GM19468 (cell line): Measurements from ENCODE around the gene ENTPD6.

Experiments
- ATAC-seq: cut with Tn5 transposase; IDR thresholded peaks from one replicate; pipeline ENCODE4 v1.9.1; 2021; ENCODE audit warnings: mild to moderate bottlenecking, moderate library complexity, moderate number of reproducible peaks; ENCODE audit not compliant: unreplicated experiment; ENCODE audit errors: extremely low read depth

Gene ENTPD6

DNA sequence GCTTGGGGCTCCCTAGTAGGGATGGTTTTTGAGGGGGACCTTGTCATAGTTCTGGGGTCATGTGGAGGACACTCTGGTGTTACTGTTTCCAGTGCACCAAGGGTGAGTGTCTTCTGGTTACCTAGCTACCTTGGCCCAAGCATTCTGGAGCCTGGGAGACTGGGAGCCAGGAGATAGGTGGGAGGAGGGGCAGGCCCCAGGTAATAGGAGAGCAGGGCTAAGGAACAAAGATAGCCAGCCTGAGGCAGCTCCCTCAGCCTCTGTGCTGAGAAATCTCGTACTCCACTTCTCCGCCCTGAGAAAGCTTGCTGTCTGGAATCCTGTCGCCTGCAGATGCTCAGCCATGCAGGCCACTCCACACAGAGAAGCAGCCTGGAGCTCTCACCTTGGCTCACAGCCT lies 8.3 kb upstream of the ENTPD6 start:
- no peak for ATAC-seq

DNA sequence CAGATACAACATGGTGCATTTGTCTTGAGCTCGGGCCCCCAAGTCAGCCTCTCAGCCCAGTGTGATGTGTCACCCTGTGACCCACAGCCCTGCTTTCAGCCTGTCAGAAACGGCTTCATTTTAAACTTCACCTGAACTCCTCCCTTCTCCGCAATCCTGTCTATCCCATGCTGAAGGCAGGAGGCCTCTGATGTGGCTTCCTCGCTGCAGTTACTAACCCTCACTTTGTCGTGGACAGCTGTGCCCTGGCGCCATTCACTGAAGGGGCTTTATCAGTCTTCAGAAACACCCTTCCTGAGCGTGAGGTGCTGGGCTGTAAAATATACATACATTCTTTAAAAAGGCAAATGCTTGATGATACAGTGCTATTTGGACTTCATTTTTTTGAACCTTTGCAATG lies 7.9 kb upstream of the ENTPD6 start:
- no peak for ATAC-seq

DNA sequence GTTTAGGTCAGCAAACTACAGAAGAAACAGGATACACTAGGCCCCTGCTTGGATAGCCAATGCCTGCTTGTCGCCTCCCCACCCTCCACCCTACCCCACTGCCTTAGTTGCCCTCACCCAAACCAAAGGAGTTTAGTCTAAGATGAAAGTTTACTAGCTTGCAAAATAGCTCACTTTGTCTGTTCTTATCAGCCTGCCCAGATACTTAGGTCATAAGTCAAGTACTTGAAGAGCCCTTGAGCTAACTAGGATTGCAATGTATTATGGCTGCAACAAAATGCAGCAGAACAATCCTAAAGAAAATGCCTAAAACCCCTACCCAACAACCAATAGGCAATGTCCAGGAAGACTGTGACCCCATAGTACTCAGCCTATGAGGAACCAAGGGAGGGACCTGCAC lies 7.3 kb upstream of the ENTPD6 start:
- no peak for ATAC-seq

DNA sequence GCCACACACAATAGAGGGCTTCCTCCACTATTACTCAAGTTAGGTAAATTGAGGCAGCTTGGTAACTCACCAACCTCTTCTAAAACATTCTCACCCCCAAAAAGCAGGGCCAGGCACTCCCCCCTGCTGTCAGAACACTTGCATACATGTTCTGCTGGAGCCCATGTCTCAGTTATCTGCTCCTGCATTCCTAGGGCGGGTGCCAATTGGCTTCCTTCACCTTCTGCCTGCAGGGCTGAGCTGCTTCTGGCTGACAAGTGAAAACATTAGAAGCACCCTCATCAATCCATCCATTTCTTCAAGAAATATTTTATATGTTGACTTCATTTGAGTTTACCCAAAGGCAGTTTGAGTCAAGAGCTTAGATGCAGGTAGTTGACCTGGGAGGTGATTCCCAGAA lies 4.5 kb upstream of the ENTPD6 start:
- no peak for ATAC-seq

DNA sequence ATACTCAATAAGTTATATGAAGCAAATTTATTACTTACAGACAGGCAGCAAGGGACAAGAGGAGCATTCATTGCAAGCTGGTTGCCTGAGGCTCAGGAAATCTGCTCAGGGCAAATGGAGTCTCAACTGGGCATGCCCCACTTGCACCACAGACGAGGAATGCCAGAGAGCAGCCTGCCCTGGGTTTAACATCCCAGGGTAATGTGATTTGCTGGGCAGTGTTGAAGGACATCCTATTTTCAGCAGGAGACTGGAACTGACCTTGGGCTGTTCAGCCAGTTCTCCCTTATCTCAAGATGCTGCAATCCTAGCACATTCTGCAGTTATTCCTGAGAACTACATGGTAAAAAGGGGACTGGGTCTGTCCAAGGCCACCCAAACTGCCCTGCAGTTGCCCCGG lies 3.8 kb upstream of the ENTPD6 start:
- ATAC-seq = no peak

DNA sequence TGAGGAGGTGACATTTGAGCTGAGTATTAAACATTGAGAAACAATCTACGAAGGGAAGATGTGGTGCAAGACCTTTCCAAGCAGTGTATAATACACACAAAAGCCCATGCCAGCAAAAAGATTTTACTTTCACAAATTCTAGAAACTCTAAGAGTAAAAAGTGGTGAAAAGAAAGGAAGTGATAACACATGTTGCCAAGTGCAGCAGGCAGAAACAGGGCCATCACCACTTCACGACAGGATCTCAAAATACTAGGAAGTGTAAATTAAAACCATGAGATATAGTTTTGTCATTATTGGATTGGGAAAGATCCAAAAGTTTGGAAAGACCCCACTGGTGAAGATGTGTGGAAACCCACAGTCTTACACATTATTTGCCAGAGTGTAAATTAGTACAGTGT lies 1.7 kb upstream of the ENTPD6 start:
- ATAC-seq = no peak

DNA sequence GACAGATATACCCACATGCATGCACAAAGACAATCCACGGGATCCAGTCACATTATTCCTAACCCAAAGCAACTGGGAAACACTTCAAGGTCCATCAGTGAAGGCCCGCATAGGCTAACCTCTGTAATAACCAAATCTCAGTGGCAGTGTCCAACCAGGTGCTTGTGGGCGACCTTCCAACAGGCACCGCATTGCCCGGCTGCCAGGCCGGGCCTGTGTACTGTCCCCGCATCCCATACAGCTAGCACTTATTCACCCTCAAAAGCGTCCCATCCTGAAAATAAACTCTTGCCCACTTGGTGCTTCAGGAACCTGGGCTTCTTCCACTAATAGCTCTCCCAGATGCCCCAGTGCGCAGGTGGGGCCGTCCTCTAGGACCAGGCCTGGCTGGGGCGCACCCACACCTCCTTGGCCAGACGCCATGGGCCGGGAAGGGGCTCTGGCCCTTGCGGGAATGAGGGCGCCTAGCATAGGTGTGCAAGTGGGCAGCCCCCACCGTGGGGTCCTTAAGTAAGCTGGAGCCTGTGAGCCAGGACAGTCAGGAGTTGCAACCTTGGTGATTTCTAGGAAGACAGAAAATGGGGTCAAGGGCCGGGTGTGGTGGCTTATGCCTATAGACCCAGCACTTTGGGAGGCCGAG lies 1.1 kb upstream of the ENTPD6 start:
- ATAC-seq = no peak

DNA sequence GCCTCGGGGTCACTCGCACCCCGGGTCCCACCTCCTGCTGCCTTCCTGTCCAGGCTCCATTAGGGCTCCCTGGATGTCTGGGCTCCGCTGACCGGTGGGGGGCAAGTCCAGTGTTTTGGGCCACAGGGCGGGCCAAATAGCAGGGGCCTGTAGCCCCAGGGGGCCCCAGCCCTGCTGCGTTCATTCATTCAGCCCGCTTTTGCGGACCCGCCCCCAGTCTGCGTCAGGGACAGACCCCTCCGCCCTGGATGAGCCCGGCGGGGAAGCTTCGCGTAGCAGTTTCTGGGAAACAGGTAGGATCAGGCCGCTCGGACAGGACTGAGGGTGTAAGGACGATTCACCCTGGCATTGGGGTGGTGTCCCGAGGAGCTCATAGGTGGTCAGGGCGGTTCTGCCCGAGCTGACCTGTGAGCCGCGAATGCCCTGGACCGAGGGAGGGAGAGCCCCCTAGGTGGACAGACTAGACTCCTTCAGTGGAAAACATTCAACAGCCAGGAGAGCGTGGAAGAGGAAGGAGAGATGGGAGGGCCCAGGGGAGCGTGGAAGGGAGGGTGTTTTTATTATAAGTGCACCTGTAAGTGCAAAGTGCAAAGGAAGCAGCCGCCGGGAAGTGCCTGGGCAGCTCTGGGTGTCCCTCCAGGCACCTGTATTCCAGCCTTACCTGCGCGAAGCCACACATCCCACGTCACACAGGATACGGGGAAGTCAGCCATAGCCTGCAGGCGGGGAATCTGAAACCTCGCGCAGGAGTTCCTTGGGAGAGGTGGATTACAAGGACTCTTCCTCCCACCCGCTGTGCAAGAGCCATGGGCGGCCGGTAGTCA lies 662 bp downstream of the ENTPD6 start:
- peak; percentile 4 for ATAC-seq

DNA sequence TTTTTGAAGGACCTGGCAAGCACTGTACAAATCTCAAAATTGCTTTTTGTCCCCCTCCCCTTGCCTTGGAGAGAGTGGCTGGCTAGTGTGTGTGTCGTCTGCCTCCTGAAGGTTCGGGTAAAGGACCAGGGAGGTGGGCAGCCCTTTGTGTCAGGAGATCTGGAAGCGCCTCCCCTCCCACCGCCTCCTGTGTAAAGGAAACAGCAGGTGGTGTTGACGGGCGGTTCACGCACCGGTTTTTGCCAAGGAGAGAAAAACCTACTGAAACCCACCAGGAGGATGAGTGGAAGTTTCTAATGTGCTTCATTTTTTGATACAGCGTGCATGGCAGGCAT lies 1.2 kb downstream of the ENTPD6 start:
- ATAC-seq = no peak

DNA sequence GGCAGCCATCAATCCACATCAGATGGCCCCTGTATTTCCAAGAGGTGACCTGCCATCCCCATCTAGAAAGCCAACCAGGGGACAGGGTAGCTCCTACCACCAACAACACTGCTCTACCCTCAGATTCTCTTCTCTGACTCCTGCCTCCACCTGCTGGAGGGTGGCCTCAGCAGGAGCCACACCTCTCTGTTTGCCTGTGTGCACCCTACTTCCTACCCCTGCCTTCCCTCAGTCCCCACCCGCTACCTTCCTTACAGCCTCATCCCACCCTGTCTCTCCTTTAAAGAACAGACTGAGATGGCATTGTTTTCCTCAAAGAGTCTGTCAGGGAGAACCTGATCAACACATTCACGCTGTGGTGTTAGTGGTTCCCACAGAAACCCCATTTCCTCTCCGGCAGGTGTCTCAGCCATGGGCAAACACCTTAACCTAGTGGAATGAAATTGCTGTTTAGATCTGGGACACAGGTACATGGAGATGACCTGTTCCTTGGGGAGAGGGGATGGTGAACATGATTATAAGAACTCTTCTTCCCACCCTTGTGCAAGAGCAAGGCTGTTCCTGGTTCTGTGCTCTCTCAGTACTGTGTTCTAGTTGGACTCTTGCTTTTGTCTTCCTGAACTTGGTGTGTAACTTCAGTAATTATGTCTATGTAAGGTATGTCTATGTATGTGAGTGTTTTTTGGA lies 1.8 kb downstream of the ENTPD6 start:
- no peak for ATAC-seq

DNA sequence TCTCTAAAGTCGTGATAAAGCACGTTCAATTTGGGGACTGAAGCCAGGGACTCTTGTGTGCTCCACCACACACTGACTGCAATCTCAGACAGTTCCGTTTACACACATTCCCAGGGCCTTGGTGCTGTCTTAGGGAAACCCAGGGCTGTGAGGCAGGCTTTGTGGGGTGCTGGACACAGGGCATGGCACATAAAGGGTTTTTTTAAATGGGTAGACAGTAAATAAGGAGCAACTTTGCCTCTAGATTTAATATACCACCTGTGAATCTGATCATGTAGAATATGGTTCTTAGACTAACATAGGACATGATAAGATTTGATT lies 2.3 kb downstream of the ENTPD6 start:
- no peak for ATAC-seq

DNA sequence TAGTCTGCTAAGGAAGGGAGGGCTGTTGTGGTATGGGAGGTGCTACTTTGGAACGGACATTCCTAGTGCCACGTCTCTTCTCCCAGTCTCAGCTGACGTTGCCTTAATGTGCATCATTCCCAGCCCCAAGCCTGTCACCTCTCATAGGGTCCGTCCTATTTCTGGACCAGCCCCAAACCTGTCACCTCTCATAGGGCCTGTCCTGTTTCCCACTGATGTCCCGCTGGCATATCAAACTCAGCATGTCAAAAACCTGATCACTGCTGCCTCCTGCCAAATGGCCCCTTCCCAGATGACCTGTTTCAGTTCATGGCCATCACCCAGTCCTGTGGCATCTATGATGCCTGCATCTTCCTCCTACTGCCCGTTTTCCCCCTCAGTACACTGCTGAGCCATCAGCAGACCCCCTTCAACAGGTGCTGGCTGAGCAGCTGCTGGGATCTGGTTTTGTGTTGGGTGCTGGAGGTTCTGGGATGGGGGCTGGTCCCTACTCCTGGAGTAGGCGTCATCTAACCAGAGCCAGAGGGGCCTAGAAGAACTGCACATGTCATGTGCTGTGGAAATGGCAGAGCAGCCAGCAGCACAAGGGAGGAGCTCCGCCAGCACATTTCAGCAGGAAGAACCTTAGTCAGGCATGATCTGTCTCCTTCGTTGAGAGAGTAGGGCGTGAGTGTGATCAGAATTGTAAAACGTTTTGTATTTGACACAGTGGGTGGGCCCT lies 3.3 kb downstream of the ENTPD6 start:
- no peak for ATAC-seq

DNA sequence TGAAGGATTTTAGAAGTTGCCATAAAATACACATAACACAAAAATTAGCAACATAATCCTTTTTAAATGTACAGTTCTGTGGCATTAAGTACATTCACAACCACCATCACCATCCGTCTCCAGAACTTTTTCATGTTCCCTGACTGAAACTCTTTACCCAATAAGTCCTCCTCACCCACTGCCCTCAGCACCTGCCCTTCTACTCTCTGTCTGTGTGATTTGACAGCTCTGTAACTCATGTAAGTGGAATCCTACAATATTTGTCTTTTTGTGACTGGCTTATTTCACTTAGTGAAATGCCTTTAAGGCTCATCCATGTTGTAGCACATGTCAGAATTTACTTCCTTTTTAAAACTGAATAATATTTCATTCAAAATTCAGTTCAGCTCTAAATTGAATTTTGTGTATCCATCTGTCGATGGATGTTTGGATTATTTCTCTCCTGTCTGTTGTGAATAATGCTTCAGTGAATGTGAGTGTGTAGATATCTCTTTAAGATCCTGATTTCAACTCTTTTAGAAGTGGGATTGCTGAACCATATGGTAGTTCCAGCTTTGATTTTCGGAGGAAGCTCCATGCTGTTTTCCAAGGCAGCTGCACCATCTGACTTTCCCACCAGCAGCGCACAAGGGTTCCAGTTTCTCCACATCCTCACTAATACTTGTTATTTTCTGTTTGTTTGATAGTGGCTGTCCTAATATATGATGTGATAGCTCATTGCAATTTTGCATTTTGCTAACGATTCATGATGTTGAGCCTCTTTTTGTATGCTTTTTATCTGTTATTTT lies 4.2 kb downstream of the ENTPD6 start:
- no peak for ATAC-seq

DNA sequence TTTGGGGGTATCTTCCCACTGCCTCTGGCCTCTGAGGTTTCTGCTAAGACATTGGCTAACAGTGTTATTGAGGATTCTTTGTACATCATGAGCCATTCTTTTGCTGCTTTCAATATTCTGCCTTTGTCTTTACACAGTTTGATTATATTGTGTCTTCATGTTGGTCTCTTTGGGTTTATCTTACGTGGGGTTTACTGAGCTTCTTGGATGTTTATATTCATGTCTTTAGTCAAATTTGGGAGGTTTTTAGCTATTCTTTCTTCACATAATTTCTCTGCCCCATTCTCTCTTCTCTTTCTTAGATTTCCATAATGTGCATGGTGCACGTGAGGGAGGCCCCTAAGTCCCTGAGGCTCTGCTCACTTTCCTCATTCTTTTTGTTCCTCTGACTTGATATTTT lies 7.6 kb downstream of the ENTPD6 start:
- no peak for ATAC-seq

DNA sequence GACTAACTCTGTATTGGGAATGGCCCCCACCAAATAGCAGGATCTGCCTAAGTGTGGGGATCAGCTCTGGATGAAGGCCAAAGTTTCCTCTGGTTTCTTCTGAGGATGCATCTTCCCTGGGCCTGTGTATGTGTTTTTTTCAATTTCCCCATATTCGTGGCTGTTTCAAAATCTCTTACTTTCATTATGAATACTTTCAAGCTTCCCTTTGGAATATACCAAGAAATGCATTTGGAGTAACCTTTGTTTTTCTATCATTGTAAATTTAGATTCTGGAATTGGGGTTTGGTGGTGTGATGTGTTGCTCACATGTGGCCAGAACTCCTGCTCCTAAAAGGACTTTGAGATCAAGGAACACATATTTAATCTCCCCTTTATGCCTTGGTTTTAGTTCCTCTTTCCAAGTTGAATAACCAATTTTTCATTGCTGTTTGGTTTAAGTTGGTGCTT lies 8.4 kb downstream of the ENTPD6 start:
- no peak for ATAC-seq

DNA sequence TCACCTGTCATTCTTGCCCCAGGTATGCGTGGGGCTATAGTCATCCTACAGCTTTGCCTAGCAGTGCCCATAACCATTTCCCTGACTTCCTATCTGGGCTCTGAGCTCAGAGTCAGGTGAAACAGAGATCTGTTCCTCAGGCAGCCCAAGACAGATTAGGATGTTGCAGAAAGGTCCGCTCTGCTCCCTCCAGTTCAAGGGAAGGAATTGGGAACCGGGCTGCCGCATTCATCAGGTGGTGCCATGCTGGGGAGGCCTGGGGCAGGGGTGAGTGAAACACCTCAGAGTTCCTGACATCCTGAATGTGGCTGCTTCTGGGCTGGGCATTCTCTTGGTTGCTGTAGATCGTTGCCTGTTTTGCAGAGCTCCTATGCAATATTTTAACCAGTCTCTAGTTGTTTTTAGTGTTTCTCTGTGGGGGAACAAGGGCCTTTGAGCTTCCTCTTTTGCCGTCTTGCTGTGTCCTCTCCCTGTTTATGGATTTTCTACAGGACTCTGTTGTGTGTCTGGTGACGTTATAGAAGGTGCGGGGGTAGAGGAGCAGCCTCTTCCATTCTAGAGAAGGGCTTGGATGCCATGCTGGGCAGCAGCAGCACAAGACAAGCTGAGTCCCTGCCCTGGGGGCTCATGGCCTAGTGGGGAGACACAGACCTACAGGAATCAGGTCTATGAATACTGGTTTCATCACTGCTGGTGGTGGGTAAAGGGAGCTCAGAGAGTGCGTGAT lies 9.2 kb downstream of the ENTPD6 start:
- no peak for ATAC-seq

DNA sequence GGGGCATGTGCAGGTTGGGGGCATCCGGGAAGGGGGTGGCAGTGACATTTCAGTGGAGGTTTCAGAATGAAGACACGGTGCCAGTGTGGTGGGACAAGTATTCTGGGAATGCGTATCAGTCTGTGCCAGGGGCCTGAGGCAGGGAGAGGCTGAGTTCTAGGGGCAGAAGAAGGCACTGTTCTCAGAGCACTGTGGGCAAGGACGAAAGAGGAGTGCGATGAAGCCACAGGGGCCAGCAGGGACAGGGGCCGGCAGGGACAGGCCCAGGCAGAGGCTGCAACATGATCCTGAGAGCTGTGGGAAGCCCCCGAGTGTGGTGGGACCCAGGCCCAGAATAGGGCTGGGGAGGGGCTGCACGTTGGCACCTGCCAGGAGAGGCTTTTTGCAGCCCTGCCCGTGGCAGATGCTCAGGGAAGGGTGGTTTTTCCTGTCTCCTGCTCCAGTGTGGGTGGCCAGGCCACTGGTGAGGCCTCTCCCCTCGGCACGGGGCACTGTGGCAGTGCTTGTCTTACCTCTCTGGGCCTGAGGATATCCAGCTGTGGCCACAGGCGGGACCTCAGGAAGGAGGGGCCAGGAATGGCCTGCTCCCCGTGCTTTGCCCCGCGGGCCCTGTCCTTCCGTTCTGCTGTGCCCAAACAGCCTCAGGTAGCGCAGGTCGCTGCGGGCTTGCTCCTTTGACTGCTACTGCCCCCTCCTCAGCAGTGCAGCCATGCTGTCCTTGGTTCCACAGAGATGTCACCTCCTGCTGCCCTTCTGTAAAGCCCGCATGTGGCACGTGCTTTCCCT lies 10.0 kb downstream of the ENTPD6 start:
- ATAC-seq = no peak

DNA sequence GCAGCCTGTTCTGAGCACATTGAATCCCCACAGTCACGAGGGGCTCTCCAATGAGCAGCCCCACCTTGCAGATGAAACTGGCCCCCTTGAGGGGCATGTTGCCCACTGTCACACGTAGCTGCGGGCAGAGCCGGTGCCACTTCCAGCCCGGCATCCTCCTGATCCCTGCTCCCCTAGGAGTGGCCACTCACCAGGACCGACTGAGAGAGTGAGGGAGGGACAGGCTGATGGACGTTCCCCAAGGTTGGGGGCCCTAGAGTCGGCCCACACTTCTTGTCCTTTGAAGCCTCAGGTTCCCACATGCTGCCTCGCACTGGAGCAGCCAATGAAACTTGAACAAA lies 10.5 kb downstream of the ENTPD6 start:
- no peak for ATAC-seq

DNA sequence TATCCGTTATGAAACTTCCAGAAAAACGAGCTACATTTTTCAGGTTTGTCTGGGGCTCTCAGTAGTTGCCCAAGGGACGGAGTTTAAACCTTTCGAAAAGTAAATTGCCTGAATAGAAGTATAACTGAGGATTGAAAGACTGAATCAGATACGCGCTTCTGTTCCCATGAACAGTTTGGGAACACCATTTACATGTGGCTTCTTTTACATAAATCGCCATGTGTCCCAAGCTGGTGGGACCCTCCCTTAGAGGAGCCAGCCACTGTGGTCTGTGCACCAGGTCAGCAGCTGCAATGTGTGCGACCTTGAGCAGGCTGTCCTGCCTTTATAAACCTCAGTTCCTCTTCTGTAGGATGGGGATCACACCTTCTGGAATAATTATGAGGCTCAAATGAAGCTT lies 11.0 kb downstream of the ENTPD6 start:
- ATAC-seq = no peak
